HEK293T (cell line): ENCODE results near the gene SIGLEC1.

Source experiments
- CTCF ChIA-PET: fragments of 350-600 bp; formaldehyde crosslinking; extraction: SDS; loops from one replicate; lab custom pipeline; 2021; ENCODE audit warnings: antibody characterized with exemption, inconsistent platforms; lab: Yijun Ruan, JAX
- POLR2A ChIA-PET: fragments of 350-600 bp; formaldehyde crosslinking; extraction: SDS; loops from one replicate; lab custom pipeline; 2020; ENCODE audit warnings: antibody characterized with exemption, inconsistent platforms; lab: Yijun Ruan, JAX
- DNase-seq: peaks from one replicate; pipeline ENCODE4 v3.0.0; 2012; ENCODE audit warnings: mixed read lengths; ENCODE audit errors: extremely low spot score
- ARNT ChIP-seq: fragments of 450-650 bp; IDR thresholded peaks from 2 replicates; pipeline ENCODE4 v1.6.1; 2017; ENCODE audit warnings: mild to moderate bottlenecking
- BHLHE40 ChIP-seq: fragments of 450-650 bp; IDR thresholded peaks from 2 replicates; pipeline ENCODE4 v1.6.1; 2016; ENCODE audit warnings: mild to moderate bottlenecking, moderate library complexity, borderline replicate concordance
- CTBP1 ChIP-seq: fragments of 450-650 bp; IDR thresholded peaks from 2 replicates; pipeline ENCODE4 v1.6.1; 2016; ENCODE audit warnings: borderline replicate concordance
- ELF4 ChIP-seq: fragments of 450-650 bp; IDR thresholded peaks from 2 replicates; pipeline ENCODE4 v1.6.1; 2017; ENCODE audit warnings: antibody characterized with exemption
- FOXA1 ChIP-seq: fragments of 450-650 bp; IDR thresholded peaks from 2 replicates; pipeline ENCODE4 v1.6.1; 2016; ENCODE audit warnings: mild to moderate bottlenecking
- FOXK2 ChIP-seq: fragments of 450-650 bp; IDR thresholded peaks from 2 replicates; pipeline ENCODE4 v1.6.1; 2016; ENCODE audit warnings: mild to moderate bottlenecking
- FOXM1 ChIP-seq: fragments of 450-650 bp; IDR thresholded peaks from 2 replicates; pipeline ENCODE4 v1.6.1; 2017; ENCODE audit warnings: mild to moderate bottlenecking, borderline replicate concordance
- HDGF ChIP-seq: fragments of 450-650 bp; IDR thresholded peaks from 2 replicates; pipeline ENCODE4 v1.6.1; 2017; ENCODE audit warnings: antibody characterized with exemption, borderline replicate concordance
- L3MBTL2 ChIP-seq: fragments of 450-650 bp; conservative IDR thresholded peaks from 2 replicates; pipeline ENCODE4 v1.6.1; 2016; ENCODE audit warnings: mild to moderate bottlenecking
- LEF1 ChIP-seq: fragments of 450-650 bp; IDR thresholded peaks from 2 replicates; pipeline ENCODE4 v1.6.1; 2017; ENCODE audit warnings: mild to moderate bottlenecking, borderline replicate concordance
- NFRKB ChIP-seq: fragments of 450-650 bp; IDR thresholded peaks from 2 replicates; pipeline ENCODE4 v1.6.1; 2016; ENCODE audit warnings: mild to moderate bottlenecking, moderate library complexity
- PKNOX1 ChIP-seq: fragments of 450-650 bp; IDR thresholded peaks from 2 replicates; pipeline ENCODE4 v1.6.1; 2016
- SP1 ChIP-seq: fragments of 450-650 bp; IDR thresholded peaks from 2 replicates; pipeline ENCODE4 v1.6.1; 2017
- SUZ12 ChIP-seq: fragments of 450-650 bp; IDR thresholded peaks from 2 replicates; pipeline ENCODE4 v1.6.1; 2016; ENCODE audit warnings: mild to moderate bottlenecking
- TARDBP ChIP-seq: fragments of 450-650 bp; IDR thresholded peaks from 2 replicates; pipeline ENCODE4 v1.6.1; 2016
- ZNF384 ChIP-seq: fragments of 450-650 bp; IDR thresholded peaks from 2 replicates; pipeline ENCODE4 v1.6.1; 2016

The SIGLEC1 gene

GRCh38 chr20:3734111-3734843 lies 21.9 kb upstream of the SIGLEC1 start:
- POLR2A ChIA-PET = interaction anchor here (1.0 kb wide), 1 partner anchor 33 kb away, joined by 3 read pairs; the partner anchor contains the start of gene ADISSP
- TF ChIP-seq SP1 (no peak), TARDBP (no peak), BHLHE40 (no peak), ELF4 (no peak), PKNOX1 (no peak), FOXA1 (no peak), L3MBTL2 (no peak), FOXM1 (no peak), NFRKB (no peak), FOXK2 (no peak), CTBP1 (no peak), HDGF (no peak), ZNF384 (no peak)
- CTCF ChIA-PET = no interaction called here
- no peak for DNase-seq

GRCh38 chr20:3733119-3733995 lies 21.0 kb upstream of the SIGLEC1 start:
- DNase-seq = no peak
- CTCF ChIA-PET = interaction anchor here (0.7 kb wide), 1 partner anchor 8 kb away, joined by 3 read pairs; no protein-coding TSS in a partner anchor
- no peak for TF ChIP-seq L3MBTL2
- no peak for TF ChIP-seq HDGF
- no peak for TF ChIP-seq ZNF384
- TF ChIP-seq FOXM1 = no peak
- TF ChIP-seq SP1 = no peak
- POLR2A ChIA-PET = interaction anchor here (1.0 kb wide), 1 partner anchor 34 kb away, joined by 3 read pairs; the partner anchor contains the start of gene ADISSP

- ChIA-PET POLR2A (interaction anchor here (1.3 kb wide), 1 partner anchor 35 kb away, joined by 3 read pairs; the partner anchor contains the start of gene ADISSP), CTCF (interaction anchor here (0.7 kb wide), 1 partner anchor 9 kb away, joined by 3 read pairs; no protein-coding TSS in a partner anchor)
- TF ChIP-seq SUZ12 = no peak
- no peak for TF ChIP-seq PKNOX1
- TF ChIP-seq NFRKB = no peak
- TF ChIP-seq CTBP1 = no peak
- no peak for TF ChIP-seq FOXM1
- TF ChIP-seq ARNT = no peak
- TF ChIP-seq FOXA1 = no peak
- TF ChIP-seq ELF4 = no peak
- TF ChIP-seq BHLHE40 = no peak
- TF ChIP-seq TARDBP = no peak
- no peak for TF ChIP-seq SP1
- TF ChIP-seq ZNF384 = no peak
- TF ChIP-seq L3MBTL2 = no peak
- TF ChIP-seq LEF1 = no peak
- no peak for TF ChIP-seq FOXK2
- TF ChIP-seq HDGF = no peak
- no peak for DNase-seq
Measured at GRCh38 chr20:3732327-3733118, 20.1 kb upstream of the SIGLEC1 start, which contains the start of gene HSPA12B. Gene HSPA12B (plus strand): TSS chr20:3732685. CDS start chr20:3738675, 5,990 bp downstream.

GRCh38 chr20:3731944-3732326 lies 19.5 kb upstream of the SIGLEC1 start:
- TF ChIP-seq ZNF384 (no peak), NFRKB (no peak), SUZ12 (no peak), PKNOX1 (no peak), HDGF (no peak), ARNT (no peak), FOXM1 (no peak), FOXK2 (no peak), LEF1 (no peak), L3MBTL2 (no peak), CTBP1 (no peak), SP1 (no peak), ELF4 (no peak), TARDBP (no peak), FOXA1 (no peak), BHLHE40 (no peak)
- POLR2A ChIA-PET = interaction anchor here (1.3 kb wide), 1 partner anchor 36 kb away, joined by 3 read pairs; the partner anchor contains the start of gene ADISSP
- CTCF ChIA-PET = interaction anchor here (0.8 kb wide), 1 partner anchor 21 kb away, joined by 3 read pairs; no protein-coding TSS in a partner anchor
- no peak for DNase-seq
